ENCODE results near the gene NDUFB1. TPM values are rescaled to one million over a fixed set of nuclear protein-coding genes. Genes with fewer than 3 reads are reported as not detected.

NDUFB1 gene
- total RNA-seq, 1 donor from 2014 or later = 103 TPM

GRCh38 chr14:92093320-92093719 is 28.2 kb downstream of the NDUFB1 start:
- H3K4me1 Mint-ChIP-seq = no peaks in the 10 kb centered on the region
- no peaks in the 10 kb centered on the region for H3K27me3 Mint-ChIP-seq (ENCODE audit: low read depth)
- H3K9me3 Mint-ChIP-seq = no peaks in the 10 kb centered on the region
- no peak for DNase-seq (ENCODE audit: low spot score in 2 of 2, unreplicated experiment in 2 of 2)
- no peak overlapping the region for H3K4me3 Mint-ChIP-seq
- no peak for TF ChIP-seq CTCF (IDR thresholded peaks at IDR 0.05; ENCODE audit: unreplicated experiment)
- H3K27ac Mint-ChIP-seq = no peak overlapping the region
- H3K36me3 Mint-ChIP-seq = peaks cover 28% of the 10 kb centered on the region

- no peaks in the 10 kb centered on the region for H3K9me3 Mint-ChIP-seq
- H3K27ac Mint-ChIP-seq = no peak overlapping the region
- H3K36me3 Mint-ChIP-seq = peaks cover 37% of the 10 kb centered on the region
- DNase-seq (ENCODE audit: low spot score in 2 of 2, unreplicated experiment in 2 of 2) = no peak
- H3K27me3 Mint-ChIP-seq (ENCODE audit: low read depth) = no peaks in the 10 kb centered on the region
- no peak for TF ChIP-seq CTCF (IDR thresholded peaks at IDR 0.05; ENCODE audit: unreplicated experiment)
- H3K4me3 Mint-ChIP-seq = no peak overlapping the region
- peaks cover 6% of the 10 kb centered on the region for H3K4me1 Mint-ChIP-seq
These were observed 33.0 kb downstream of the NDUFB1 start for GRCh38 chr14:92088494-92088893.

GRCh38 chr14:92074555-92074954 is 47.0 kb downstream of the NDUFB1 start:
- Mint-ChIP-seq H3K4me1 (no peaks in the 10 kb centered on the region), H3K36me3 (peaks cover 29% of the 10 kb centered on the region), H3K27me3 (ENCODE audit: low read depth) (no peaks in the 10 kb centered on the region), H3K27ac (no peak overlapping the region), H3K4me3 (no peak overlapping the region), H3K9me3 (no peaks in the 10 kb centered on the region)
- DNase-seq (ENCODE audit: low spot score in 2 of 2, unreplicated experiment in 2 of 2) = no peak
- no peak for TF ChIP-seq CTCF (IDR thresholded peaks at IDR 0.05; ENCODE audit: unreplicated experiment)

Other genes with a start within 250 kb of the NDUFB1 start
- gene FBLN5, start 174.0 kb downstream of the NDUFB1 start, total RNA-seq = 38.0 to 41.5 TPM (median 40.3 TPM) in 3 replicates
- 67.3 to 72.5 TPM (median 68.1 TPM) in 3 replicates for gene TRIP11, start 81.6 kb downstream of the NDUFB1 start, total RNA-seq
- gene ATXN3, start 15.1 kb downstream of the NDUFB1 start, total RNA-seq = 32.4 to 33.6 TPM (median 33.5 TPM) in 3 replicates
- gene CPSF2, start 263 bp upstream of the NDUFB1 start, total RNA-seq = 58.1 to 60.7 TPM (median 58.9 TPM) in 3 replicates
- 0.04 TPM in 1 of 3 replicates, not detected in the others for gene SLC24A4, start 201.5 kb upstream of the NDUFB1 start, total RNA-seq

Data from mesothelial cell of epicardium (in vitro differentiated cells).